GM23338 (cell line): Measurements from ENCODE around the gene PRKCH. TPM values are rescaled to one million over a fixed set of nuclear protein-coding genes. Genes with fewer than 3 reads are reported as not detected.

Experiments used
- ATAC-seq: fragments of 200-7000 bp; cut with Tn5 transposase; 3 replicates; pipeline ENCODE4 v1.9.1; 2020
- DNase-seq: peaks from one replicate; pipeline ENCODE4 v3.0.0-alpha.2; 2015; ENCODE audit warnings: low spot score
- H2AFZ ChIP-seq: fragments of 200-600 bp; sonication (generic); 2 replicates; pipeline ENCODE4 v1.8.0; 2016; ENCODE audit warnings: antibody characterized with exemption, mild to moderate bottlenecking, moderate library complexity
- H3F3A ChIP-seq: fragments of 200-600 bp; sonication (generic); replicated peaks from 2 replicates; pipeline ENCODE4 v1.8.0; 2017; ENCODE audit warnings: antibody characterized with exemption, mixed run types, low read depth
- H3K27ac ChIP-seq: fragments of 200-600 bp; sonication (generic); 2 replicates; pipeline ENCODE4 v1.6.1; 2016; ENCODE audit warnings: low read depth
- H3K27me3 ChIP-seq: fragments of 200-600 bp; sonication (generic); 2 replicates; pipeline ENCODE4 v1.8.0; 2016; ENCODE audit warnings: mild to moderate bottlenecking, mixed run types, moderate library complexity; ENCODE audit not compliant: insufficient read depth
- H3K36me3 ChIP-seq: fragments of 200-600 bp; sonication (generic); 2 replicates; pipeline ENCODE4 v1.8.0; 2016; ENCODE audit warnings: mild to moderate bottlenecking; ENCODE audit not compliant: insufficient read depth
- H3K4me1 ChIP-seq: fragments of 200-600 bp; sonication (generic); 2 replicates; pipeline ENCODE4 v1.8.0; 2016; ENCODE audit warnings: mild to moderate bottlenecking, moderate library complexity; ENCODE audit not compliant: insufficient read depth
- H3K4me2 ChIP-seq: fragments of 200-600 bp; sonication (generic); 2 replicates; pipeline ENCODE4 v1.7.1; 2017; ENCODE audit warnings: mixed run types
- H3K4me3 ChIP-seq: fragments of 200-600 bp; sonication (generic); 2 replicates; pipeline ENCODE4 v1.6.1; 2016; ENCODE audit warnings: mixed run types
- H3K79me2 ChIP-seq: fragments of 200-600 bp; sonication (generic); replicated peaks from 2 replicates; pipeline ENCODE4 v1.8.0; 2017; ENCODE audit warnings: mild to moderate bottlenecking; ENCODE audit not compliant: insufficient read depth
- H3K9me2 ChIP-seq: fragments of 200-600 bp; sonication (generic); 2 replicates; pipeline ENCODE4 v1.8.0; 2017; ENCODE audit not compliant: insufficient read depth
- H4K20me1 ChIP-seq: fragments of 200-600 bp; sonication (generic); replicated peaks from 2 replicates; pipeline ENCODE4 v1.8.0; 2017; ENCODE audit warnings: mild to moderate bottlenecking; ENCODE audit not compliant: insufficient read depth
- H3K27ac Mint-ChIP-seq: 2 replicates; pipeline ENCODE4 v1.8.0; 2020; ENCODE audit warnings: inconsistent platforms, mild to moderate bottlenecking, moderate library complexity, mixed read lengths
- H3K27me3 Mint-ChIP-seq: 3 replicates; pipeline ENCODE4 v1.8.0; 2022; ENCODE audit warnings: low read depth, mild to moderate bottlenecking, moderate library complexity, mixed read lengths, inconsistent platforms; ENCODE audit not compliant: insufficient read depth, poor library complexity
- H3K36me3 Mint-ChIP-seq: 3 replicates; pipeline ENCODE4 v1.8.0; 2021; ENCODE audit warnings: low read depth, mild to moderate bottlenecking, inconsistent platforms, moderate library complexity, mixed read lengths
- H3K4me1 Mint-ChIP-seq: 3 replicates; pipeline ENCODE4 v1.8.0; 2020; ENCODE audit warnings: mild to moderate bottlenecking, inconsistent platforms, mixed read lengths
- H3K4me3 Mint-ChIP-seq: 3 replicates; pipeline ENCODE4 v1.8.0; 2021; ENCODE audit warnings: moderate library complexity, mild to moderate bottlenecking, inconsistent platforms, mixed read lengths
- H3K9me3 Mint-ChIP-seq: 3 replicates; pipeline ENCODE4 v1.8.0; 2020; ENCODE audit warnings: moderate library complexity, mild to moderate bottlenecking, inconsistent platforms, mixed read lengths
- EZH2phosphoT487 ChIP-seq: fragments of 200-600 bp; sonication (generic); IDR thresholded peaks from one replicate; pipeline ENCODE4 v1.8.1; 2018; ENCODE audit warnings: antibody characterized with exemption; ENCODE audit not compliant: unreplicated experiment
- REST ChIP-seq: IDR thresholded peaks from one replicate; pipeline ENCODE4 v1.6.1; 2018; ENCODE audit warnings: antibody characterized with exemption; ENCODE audit not compliant: unreplicated experiment
- ZNF462 ChIP-seq: fragments of 250-450 bp; sonication (Bioruptor Pico); IDR thresholded peaks from 2 replicates; pipeline ENCODE4 v1.5.0; 2020; ENCODE audit warnings: mild to moderate bottlenecking, moderate library complexity
- polyA plus RNA-seq: library from polyadenylated mRNA; unstranded; fragments of >200 nt; fragmentation: Nextera tagmentation; extraction: Ambion mirVana; gene quantifications from 2 replicates; pipeline ENCODE4 v1.2.1, GENCODE V29; 2016
- total RNA-seq: library from RNA; depleted of rRNA; stranded (reverse); fragments of >200 nt; shearing (Covaris generic); gene quantifications from 2 replicates; pipeline ENCODE4 v1.2.3, GENCODE V29; 2014

Gene PRKCH
- total and polyA plus RNA-seq, 2 experiments from 2014 or later: 5.4 to 10.1 TPM

GRCh38 chr14:61438860-61439765, 117.7 kb downstream of the PRKCH start (continued):
- TF ChIP-seq REST: no peak

GRCh38 chr14:61439779-61440418, 118.5 kb downstream of the PRKCH start:
- H3F3A ChIP-seq: no peaks in the 10 kb centered on the region
- no peak overlapping the region for H3K4me3 ChIP-seq
- no peaks in the 10 kb centered on the region for H3K79me2 ChIP-seq
- Mint-ChIP-seq H3K27ac (peak overlapping the region; percentile 88; the same call in 1 of the 2 replicates), H3K4me1 (peaks cover 24% of the 10 kb centered on the region), H3K27me3 (peaks cover 5% of the 10 kb centered on the region), H3K36me3 (no peaks in the 10 kb centered on the region), H3K9me3 (no peaks in the 10 kb centered on the region), H3K4me3 (no peak overlapping the region; the same call in 2 of the 3 replicates)
- H3K9me2 ChIP-seq: no peaks in the 10 kb centered on the region
- no peak for ATAC-seq
- no peaks in the 10 kb centered on the region for H4K20me1 ChIP-seq
- H3K27ac ChIP-seq: no peak overlapping the region
- TF ChIP-seq EZH2phosphoT487 (no peak), ZNF462 (CRISPR knock-in tag) (no peak)
- H3K4me1 ChIP-seq: peaks cover 23% of the 10 kb centered on the region
- H2AFZ ChIP-seq: peak overlapping the region; percentile 3; the same call in 1 of the 2 replicates
- no peak for DNase-seq
- no peak overlapping the region for H3K4me2 ChIP-seq
- H3K27me3 ChIP-seq: no peaks in the 10 kb centered on the region
- H3K36me3 ChIP-seq: no peaks in the 10 kb centered on the region
